Neural cell (in vitro differentiated cells): ENCODE data around the gene ZNF407. TPM values are rescaled to one million over a fixed set of nuclear protein-coding genes. Genes with fewer than 3 reads are reported as not detected.

Source experiments
- H2AFZ ChIP-seq: fragments of 200-600, 300-800 bp; sonication (generic), shearing (Covaris generic); 2 replicates; pipeline ENCODE4 v1.6.0; 2014; ENCODE audit warnings: low read depth, mild to moderate bottlenecking, antibody characterized with exemption, low read length, moderate library complexity
- H3F3A ChIP-seq: fragments of 200-600 bp; shearing (Covaris generic); 2 replicates; pipeline ENCODE4 v1.6.1; 2016; ENCODE audit warnings: mild to moderate bottlenecking, moderate library complexity, mixed read lengths, antibody characterized with exemption, low read length; ENCODE audit not compliant: insufficient read depth, poor library complexity, severe bottlenecking
- H3K27ac ChIP-seq: fragments of 200-600, 300-800 bp; sonication (generic), shearing (Covaris generic); 2 replicates; pipeline ENCODE4 v1.5.1; 2014; ENCODE audit warnings: mild to moderate bottlenecking, low read length, moderate library complexity
- H3K27me3 ChIP-seq: fragments of 300-800, 200-600 bp; sonication (generic), shearing (Covaris generic); 2 replicates; pipeline ENCODE4 v1.6.0; 2014; ENCODE audit warnings: mild to moderate bottlenecking, low read depth, low read length, moderate library complexity; ENCODE audit not compliant: insufficient read depth
- H3K36me3 ChIP-seq: fragments of 300-800, 200-600 bp; sonication (generic), shearing (Covaris generic); 2 replicates; pipeline ENCODE4 v1.5.1; 2014; ENCODE audit warnings: mild to moderate bottlenecking, antibody characterized with exemption, low read length, moderate library complexity; ENCODE audit not compliant: insufficient read depth
- H3K4me2 ChIP-seq: fragments of 300-800, 200-600 bp; sonication (generic), shearing (Covaris generic); 2 replicates; pipeline ENCODE4 v1.6.0; 2014; ENCODE audit warnings: mild to moderate bottlenecking, low read length
- H3K4me3 ChIP-seq: fragments of 300-800, 200-600 bp; sonication (generic), shearing (Covaris generic); 2 replicates; pipeline ENCODE4 v1.5.1; 2014; ENCODE audit warnings: mild to moderate bottlenecking, low read length, moderate library complexity
- H3K79me2 ChIP-seq: fragments of 200-600 bp; shearing (Covaris generic); replicated peaks from 2 replicates; pipeline ENCODE4 v1.6.0; 2014; ENCODE audit warnings: mild to moderate bottlenecking, low read length, moderate library complexity; ENCODE audit not compliant: insufficient read depth
- H3K9ac ChIP-seq: fragments of 300-800, 200-600 bp; sonication (generic), shearing (Covaris generic); 2 replicates; pipeline ENCODE4 v1.6.1; 2016; ENCODE audit warnings: mild to moderate bottlenecking, low read length, mixed read lengths
- H3K9me2 ChIP-seq: fragments of 200-600 bp; shearing (Covaris generic); 2 replicates; pipeline ENCODE4 v1.6.1; 2016; ENCODE audit warnings: mild to moderate bottlenecking, low read length, mixed read lengths; ENCODE audit not compliant: insufficient read depth
- H3K9me3 ChIP-seq: fragments of 200-600, 300-800 bp; sonication (generic), shearing (Covaris generic); 2 replicates; pipeline ENCODE4 v1.6.1; 2016; ENCODE audit warnings: mild to moderate bottlenecking, mixed run types, low read length, moderate library complexity, mixed read lengths
- H4K20me1 ChIP-seq: fragments of 200-600 bp; shearing (Covaris generic); 2 replicates; pipeline ENCODE4 v1.6.1; 2016; ENCODE audit warnings: mild to moderate bottlenecking, mixed run types; ENCODE audit not compliant: insufficient read depth
- EP300 ChIP-seq: fragments of 450-650 bp; conservative IDR thresholded peaks from 2 replicates; pipeline ENCODE4 v1.6.1; 2014; ENCODE audit warnings: antibody characterized with exemption, mild to moderate bottlenecking, moderate library complexity; ENCODE audit not compliant: poor library complexity, severe bottlenecking
- EZH2 ChIP-seq: fragments of 200-600, 300-800 bp; shearing (Covaris generic), sonication (generic); IDR thresholded peaks from 2 replicates; pipeline ENCODE4 v1.6.1; 2014; ENCODE audit warnings: antibody characterized with exemption, low read length, borderline replicate concordance, mild to moderate bottlenecking; ENCODE audit not compliant: insufficient read depth, poor library complexity, severe bottlenecking
- MXI1 ChIP-seq: fragments of 450-650 bp; conservative IDR thresholded peaks from 2 replicates; pipeline ENCODE4 v1.6.1; 2014; ENCODE audit warnings: antibody characterized with exemption, mild to moderate bottlenecking; ENCODE audit not compliant: poor library complexity, severe bottlenecking
- POLR2AphosphoS5 ChIP-seq: IDR thresholded peaks from 2 replicates; pipeline ENCODE4 v1.6.1; 2012
- RAD21 ChIP-seq: fragments of 450-650 bp; conservative IDR thresholded peaks from 2 replicates; pipeline ENCODE4 v1.6.1; 2014; ENCODE audit warnings: antibody characterized with exemption, mild to moderate bottlenecking, moderate library complexity
- SMC3 ChIP-seq: fragments of 450-650 bp; conservative IDR thresholded peaks from 2 replicates; pipeline ENCODE4 v1.6.1; 2014; ENCODE audit warnings: antibody characterized with exemption, mild to moderate bottlenecking, moderate library complexity; ENCODE audit not compliant: poor library complexity
- TAF1 ChIP-seq: IDR thresholded peaks from 2 replicates; pipeline ENCODE4 v1.6.1; 2012; ENCODE audit warnings: low read depth
- polyA plus RNA-seq: library from polyadenylated mRNA; depleted of rRNA; stranded (reverse); fragments of >200 nt; gene quantifications from 2 replicates; pipeline ENCODE4 v1.2.3, GENCODE V29; 2014
- TF ChIP-seq, protein P1 (sequence below): fragments of 450-650 bp; IDR thresholded peaks from 2 replicates; pipeline ENCODE4 v1.5.1; 2014; ENCODE audit warnings: antibody characterized with exemption, mild to moderate bottlenecking, moderate library complexity; ENCODE audit not compliant: poor library complexity, severe bottlenecking
- TF ChIP-seq, protein P2 (sequence below): IDR thresholded peaks from 2 replicates; pipeline ENCODE4 v1.6.1; 2012; ENCODE audit warnings: borderline replicate concordance

Gene ZNF407
- polyA plus RNA-seq, 1 donor from 2014 or later = 2.9 TPM

- H3K27ac ChIP-seq = no peak overlapping the region
- H3K9me2 ChIP-seq = no peaks in the 10 kb centered on the region
- H3F3A ChIP-seq = no peaks in the 10 kb centered on the region
- no peaks in the 10 kb centered on the region for H3K36me3 ChIP-seq
- H4K20me1 ChIP-seq = no peaks in the 10 kb centered on the region
- no peak overlapping the region for H3K4me3 ChIP-seq
- H3K9me3 ChIP-seq = no peaks in the 10 kb centered on the region
- no peak overlapping the region for H2AFZ ChIP-seq
- no peaks in the 10 kb centered on the region for H3K27me3 ChIP-seq
- H3K4me2 ChIP-seq = no peak overlapping the region
- H3K79me2 ChIP-seq = no peaks in the 10 kb centered on the region
- no peak for TF ChIP-seq EZH2
- TF ChIP-seq TAF1 = no peak
- no peak for TF ChIP-seq POLR2AphosphoS5
- no peak for TF ChIP-seq RAD21
- H3K9ac ChIP-seq = no peak overlapping the region
Measured at GRCh38 chr18:74905247-74905646, 307.6 kb downstream of the ZNF407 start.

DNA sequence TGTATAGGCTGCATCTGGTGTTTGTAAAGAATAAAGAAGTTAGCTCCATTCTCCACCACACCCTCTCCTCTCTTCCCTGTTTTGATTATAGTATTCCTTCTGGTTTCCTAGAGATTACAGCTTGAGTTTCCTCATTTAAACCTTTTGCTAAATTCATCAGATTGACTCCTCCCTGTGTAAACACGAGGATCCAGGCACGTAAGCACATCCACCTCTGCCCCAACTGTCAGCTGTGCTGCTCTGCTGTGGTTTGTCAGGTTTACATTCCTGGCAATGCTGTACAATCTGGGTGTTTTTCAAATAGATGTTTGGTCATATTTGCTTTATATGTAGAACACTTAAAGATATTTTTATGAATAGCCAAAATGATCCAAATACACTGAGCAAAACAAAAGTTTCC is 308.5 kb downstream of the ZNF407 start:
- no peaks in the 10 kb centered on the region for H3F3A ChIP-seq
- H3K27me3 ChIP-seq = no peaks in the 10 kb centered on the region
- no peaks in the 10 kb centered on the region for H4K20me1 ChIP-seq
- H3K9me2 ChIP-seq = no peaks in the 10 kb centered on the region
- no peak overlapping the region for H2AFZ ChIP-seq
- no peaks in the 10 kb centered on the region for H3K9me3 ChIP-seq
- no peaks in the 10 kb centered on the region for H3K36me3 ChIP-seq
- no peaks in the 10 kb centered on the region for H3K79me2 ChIP-seq
- no peak overlapping the region for H3K4me3 ChIP-seq
- H3K9ac ChIP-seq = no peak overlapping the region
- TF ChIP-seq TAF1 (no peak), EP300 (no peak), POLR2AphosphoS5 (no peak), EZH2 (no peak), RAD21 (no peak), SMC3 (no peak), MXI1 (no peak)
- TF ChIP-seq, protein P1, sequence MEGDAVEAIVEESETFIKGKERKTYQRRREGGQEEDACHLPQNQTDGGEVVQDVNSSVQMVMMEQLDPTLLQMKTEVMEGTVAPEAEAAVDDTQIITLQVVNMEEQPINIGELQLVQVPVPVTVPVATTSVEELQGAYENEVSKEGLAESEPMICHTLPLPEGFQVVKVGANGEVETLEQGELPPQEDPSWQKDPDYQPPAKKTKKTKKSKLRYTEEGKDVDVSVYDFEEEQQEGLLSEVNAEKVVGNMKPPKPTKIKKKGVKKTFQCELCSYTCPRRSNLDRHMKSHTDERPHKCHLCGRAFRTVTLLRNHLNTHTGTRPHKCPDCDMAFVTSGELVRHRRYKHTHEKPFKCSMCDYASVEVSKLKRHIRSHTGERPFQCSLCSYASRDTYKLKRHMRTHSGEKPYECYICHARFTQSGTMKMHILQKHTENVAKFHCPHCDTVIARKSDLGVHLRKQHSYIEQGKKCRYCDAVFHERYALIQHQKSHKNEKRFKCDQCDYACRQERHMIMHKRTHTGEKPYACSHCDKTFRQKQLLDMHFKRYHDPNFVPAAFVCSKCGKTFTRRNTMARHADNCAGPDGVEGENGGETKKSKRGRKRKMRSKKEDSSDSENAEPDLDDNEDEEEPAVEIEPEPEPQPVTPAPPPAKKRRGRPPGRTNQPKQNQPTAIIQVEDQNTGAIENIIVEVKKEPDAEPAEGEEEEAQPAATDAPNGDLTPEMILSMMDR = no peak
- TF ChIP-seq, protein P2, sequence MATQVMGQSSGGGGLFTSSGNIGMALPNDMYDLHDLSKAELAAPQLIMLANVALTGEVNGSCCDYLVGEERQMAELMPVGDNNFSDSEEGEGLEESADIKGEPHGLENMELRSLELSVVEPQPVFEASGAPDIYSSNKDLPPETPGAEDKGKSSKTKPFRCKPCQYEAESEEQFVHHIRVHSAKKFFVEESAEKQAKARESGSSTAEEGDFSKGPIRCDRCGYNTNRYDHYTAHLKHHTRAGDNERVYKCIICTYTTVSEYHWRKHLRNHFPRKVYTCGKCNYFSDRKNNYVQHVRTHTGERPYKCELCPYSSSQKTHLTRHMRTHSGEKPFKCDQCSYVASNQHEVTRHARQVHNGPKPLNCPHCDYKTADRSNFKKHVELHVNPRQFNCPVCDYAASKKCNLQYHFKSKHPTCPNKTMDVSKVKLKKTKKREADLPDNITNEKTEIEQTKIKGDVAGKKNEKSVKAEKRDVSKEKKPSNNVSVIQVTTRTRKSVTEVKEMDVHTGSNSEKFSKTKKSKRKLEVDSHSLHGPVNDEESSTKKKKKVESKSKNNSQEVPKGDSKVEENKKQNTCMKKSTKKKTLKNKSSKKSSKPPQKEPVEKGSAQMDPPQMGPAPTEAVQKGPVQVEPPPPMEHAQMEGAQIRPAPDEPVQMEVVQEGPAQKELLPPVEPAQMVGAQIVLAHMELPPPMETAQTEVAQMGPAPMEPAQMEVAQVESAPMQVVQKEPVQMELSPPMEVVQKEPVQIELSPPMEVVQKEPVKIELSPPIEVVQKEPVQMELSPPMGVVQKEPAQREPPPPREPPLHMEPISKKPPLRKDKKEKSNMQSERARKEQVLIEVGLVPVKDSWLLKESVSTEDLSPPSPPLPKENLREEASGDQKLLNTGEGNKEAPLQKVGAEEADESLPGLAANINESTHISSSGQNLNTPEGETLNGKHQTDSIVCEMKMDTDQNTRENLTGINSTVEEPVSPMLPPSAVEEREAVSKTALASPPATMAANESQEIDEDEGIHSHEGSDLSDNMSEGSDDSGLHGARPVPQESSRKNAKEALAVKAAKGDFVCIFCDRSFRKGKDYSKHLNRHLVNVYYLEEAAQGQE = no peak
- H3K27ac ChIP-seq = no peak overlapping the region
- no peak overlapping the region for H3K4me2 ChIP-seq

GRCh38 chr18:74914052-74914591 is 316.5 kb downstream of the ZNF407 start:
- Histone ChIP-seq H3F3A (no peaks in the 10 kb centered on the region), H3K27ac (no peak overlapping the region), H2AFZ (no peak overlapping the region), H3K4me2 (no peak overlapping the region), H3K9me2 (no peaks in the 10 kb centered on the region), H3K9me3 (no peaks in the 10 kb centered on the region), H3K9ac (no peak overlapping the region), H3K4me3 (no peak overlapping the region), H4K20me1 (no peaks in the 10 kb centered on the region), H3K27me3 (no peaks in the 10 kb centered on the region), H3K79me2 (no peaks in the 10 kb centered on the region), H3K36me3 (no peaks in the 10 kb centered on the region)
- TF ChIP-seq, protein P1 = no peak
- TF ChIP-seq POLR2AphosphoS5 = no peak
- TF ChIP-seq RAD21 = no peak
- TF ChIP-seq EZH2 = no peak
- TF ChIP-seq SMC3 = no peak
- TF ChIP-seq MXI1 = no peak
- no peak for TF ChIP-seq EP300
- no peak for TF ChIP-seq TAF1
- TF ChIP-seq, protein P2 = no peak
